Brain microvascular endothelial cell (primary cell): Measurements from ENCODE around the gene AKAP5.
A peak's percentile ranks its signal among the peaks of the same experiment; 100 is the strongest.

Source experiments
- DNase-seq: peaks from one replicate; pipeline ENCODE4 v3.0.0-alpha.2; 2020
- H3K27ac ChIP-seq: fragments of 250-450 bp; sonication (Bioruptor Pico); 2 replicates; pipeline ENCODE4 v1.5.1; 2020; ENCODE audit warnings: mild to moderate bottlenecking, moderate library complexity
- H3K27me3 ChIP-seq: fragments of 250-450 bp; sonication (Bioruptor Pico); replicated peaks from 2 replicates; pipeline ENCODE4 v1.5.1; 2020; ENCODE audit warnings: mild to moderate bottlenecking
- H3K36me3 ChIP-seq: fragments of 250-450 bp; sonication (Bioruptor Pico); replicated peaks from 2 replicates; pipeline ENCODE4 v1.5.1; 2020; ENCODE audit warnings: mild to moderate bottlenecking
- H3K4me3 ChIP-seq: 2 replicates; pipeline ENCODE4 v1.5.1; 2011; ENCODE audit warnings: low read depth, mild to moderate bottlenecking, control low read depth, low read length, moderate library complexity
- in situ Hi-C: cut with HindIII; loops from 2 replicates; pipeline ENCODE4 v1.10.0; 2017; ENCODE audit warnings: low sequenced_read_pairs, low pct_ligation_motif_present
- TF ChIP-seq, protein P1 (sequence below): IDR thresholded peaks from 2 replicates; pipeline ENCODE4 v1.5.1; 2011; ENCODE audit warnings: low read depth, mild to moderate bottlenecking, moderate library complexity, low read length, control low read depth, inconsistent platforms; ENCODE audit errors: missing control alignments

AKAP5 gene

GRCh38 chr14:64463195-64463594 lies 2.1 kb upstream of the AKAP5 start:
- Histone ChIP-seq H3K27ac (no peak overlapping the region), H3K27me3 (no peaks in the 10 kb centered on the region), H3K4me3 (no peak overlapping the region), H3K36me3 (peaks cover 3% of the 10 kb centered on the region)
- in situ Hi-C loops = no loop called here
- TF ChIP-seq, protein P1, sequence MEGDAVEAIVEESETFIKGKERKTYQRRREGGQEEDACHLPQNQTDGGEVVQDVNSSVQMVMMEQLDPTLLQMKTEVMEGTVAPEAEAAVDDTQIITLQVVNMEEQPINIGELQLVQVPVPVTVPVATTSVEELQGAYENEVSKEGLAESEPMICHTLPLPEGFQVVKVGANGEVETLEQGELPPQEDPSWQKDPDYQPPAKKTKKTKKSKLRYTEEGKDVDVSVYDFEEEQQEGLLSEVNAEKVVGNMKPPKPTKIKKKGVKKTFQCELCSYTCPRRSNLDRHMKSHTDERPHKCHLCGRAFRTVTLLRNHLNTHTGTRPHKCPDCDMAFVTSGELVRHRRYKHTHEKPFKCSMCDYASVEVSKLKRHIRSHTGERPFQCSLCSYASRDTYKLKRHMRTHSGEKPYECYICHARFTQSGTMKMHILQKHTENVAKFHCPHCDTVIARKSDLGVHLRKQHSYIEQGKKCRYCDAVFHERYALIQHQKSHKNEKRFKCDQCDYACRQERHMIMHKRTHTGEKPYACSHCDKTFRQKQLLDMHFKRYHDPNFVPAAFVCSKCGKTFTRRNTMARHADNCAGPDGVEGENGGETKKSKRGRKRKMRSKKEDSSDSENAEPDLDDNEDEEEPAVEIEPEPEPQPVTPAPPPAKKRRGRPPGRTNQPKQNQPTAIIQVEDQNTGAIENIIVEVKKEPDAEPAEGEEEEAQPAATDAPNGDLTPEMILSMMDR = no peak
- no peak for DNase-seq

GRCh38 chr14:64463873-64464272 lies 1.4 kb upstream of the AKAP5 start:
- TF ChIP-seq, protein P1 = no peak
- DNase-seq = no peak
- in situ Hi-C loops = no loop called here
- Histone ChIP-seq H3K27me3 (no peaks in the 10 kb centered on the region), H3K27ac (no peak overlapping the region), H3K4me3 (no peak overlapping the region), H3K36me3 (no peaks in the 10 kb centered on the region)

DNA sequence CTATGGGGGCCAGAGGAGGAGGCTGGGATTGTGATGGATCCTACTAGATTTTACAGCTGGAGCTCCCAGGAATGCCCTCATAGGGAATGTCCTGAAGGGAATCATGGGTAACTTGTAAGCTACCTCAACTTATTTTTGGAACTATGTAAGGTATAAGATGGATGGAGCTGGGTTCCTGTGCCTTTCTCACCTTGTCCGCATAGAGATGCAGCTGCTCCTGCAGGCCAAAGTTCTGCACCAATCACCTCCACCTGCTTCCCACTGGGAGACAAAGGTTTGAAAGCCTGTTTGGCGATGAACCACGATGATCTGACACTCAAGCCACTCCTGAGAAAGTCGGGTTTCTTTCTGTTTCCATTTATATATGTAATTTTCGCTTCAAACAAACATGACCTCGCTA lies 648 bp upstream of the AKAP5 start:
- H3K4me3 ChIP-seq = peak overlapping the region; percentile 74
- in situ Hi-C loops = no loop called here
- H3K36me3 ChIP-seq = no peaks in the 10 kb centered on the region
- DNase-seq = no peak
- H3K27ac ChIP-seq = no peak overlapping the region
- no peaks in the 10 kb centered on the region for H3K27me3 ChIP-seq
- TF ChIP-seq, protein P1 = no peak

GRCh38 chr14:64465831-64466554 lies 694 bp downstream of the AKAP5 start:
- Histone ChIP-seq H3K27ac (no peak overlapping the region), H3K27me3 (no peaks in the 10 kb centered on the region), H3K36me3 (no peaks in the 10 kb centered on the region), H3K4me3 (peak overlapping the region; percentile 74)
- TF ChIP-seq, protein P1 = peak; percentile 62
- DNase-seq = peak; percentile 45
- in situ Hi-C loops = no loop called here

GRCh38 chr14:64467101-64467500 lies 1.8 kb downstream of the AKAP5 start:
- no peak overlapping the region for H3K4me3 ChIP-seq
- H3K27me3 ChIP-seq = no peaks in the 10 kb centered on the region
- TF ChIP-seq, protein P1 = no peak
- H3K36me3 ChIP-seq = no peaks in the 10 kb centered on the region
- H3K27ac ChIP-seq = no peak overlapping the region
- in situ Hi-C loops = no loop called here
- no peak for DNase-seq

GRCh38 chr14:64467566-64467965 lies 2.3 kb downstream of the AKAP5 start:
- Histone ChIP-seq H3K4me3 (no peak overlapping the region), H3K27ac (no peak overlapping the region), H3K36me3 (no peaks in the 10 kb centered on the region), H3K27me3 (no peaks in the 10 kb centered on the region)
- DNase-seq = no peak
- TF ChIP-seq, protein P1 = no peak
- in situ Hi-C loops = no loop called here
